ENCODE data around the gene DLGAP1. TPM values are rescaled to one million over a fixed set of nuclear protein-coding genes. Genes with fewer than 3 reads are reported as not detected.

DLGAP1 gene
- total RNA-seq, 1 donor from 2014 or later, result 13.6 TPM

- TF ChIP-seq CTCF (IDR thresholded peaks at IDR 0.05; ENCODE audit: partially characterized antibody, unreplicated experiment), result no peak
- Mint-ChIP-seq H3K36me3 (ENCODE audit: unreplicated experiment) (no peaks in the 10 kb centered on the region), H3K4me1 (ENCODE audit: low read depth, unreplicated experiment) (no peaks in the 10 kb centered on the region), H3K9me3 (ENCODE audit: unreplicated experiment) (no peaks in the 10 kb centered on the region), H3K27ac (ENCODE audit: unreplicated experiment) (no peak overlapping the region), H3K4me3 (ENCODE audit: unreplicated experiment) (no peak overlapping the region), H3K27me3 (ENCODE audit: unreplicated experiment) (peaks cover 2% of the 10 kb centered on the region)
- DNase-seq, result no peak
Observed at GRCh38 chr18:3726238-3726951, 728.7 kb downstream of the DLGAP1 start.

GRCh38 chr18:3725115-3725514 is 730.0 kb downstream of the DLGAP1 start:
- TF ChIP-seq CTCF (IDR thresholded peaks at IDR 0.05; ENCODE audit: partially characterized antibody, unreplicated experiment), result no peak
- H3K4me1 Mint-ChIP-seq (ENCODE audit: low read depth, unreplicated experiment), result peaks cover 5% of the 10 kb centered on the region
- H3K27ac Mint-ChIP-seq (ENCODE audit: unreplicated experiment), result no peak overlapping the region
- H3K4me3 Mint-ChIP-seq (ENCODE audit: unreplicated experiment), result no peak overlapping the region
- DNase-seq, result no peak
- no peaks in the 10 kb centered on the region for H3K36me3 Mint-ChIP-seq (ENCODE audit: unreplicated experiment)
- no peaks in the 10 kb centered on the region for H3K9me3 Mint-ChIP-seq (ENCODE audit: unreplicated experiment)
- peaks cover 2% of the 10 kb centered on the region for H3K27me3 Mint-ChIP-seq (ENCODE audit: unreplicated experiment)

GRCh38 chr18:3723554-3723953 is 731.6 kb downstream of the DLGAP1 start:
- Mint-ChIP-seq H3K36me3 (ENCODE audit: unreplicated experiment) (no peaks in the 10 kb centered on the region), H3K27ac (ENCODE audit: unreplicated experiment) (no peak overlapping the region), H3K4me3 (ENCODE audit: unreplicated experiment) (no peak overlapping the region), H3K27me3 (ENCODE audit: unreplicated experiment) (peaks cover 2% of the 10 kb centered on the region), H3K4me1 (ENCODE audit: low read depth, unreplicated experiment) (peaks cover 5% of the 10 kb centered on the region), H3K9me3 (ENCODE audit: unreplicated experiment) (no peaks in the 10 kb centered on the region)
- DNase-seq, result no peak
- TF ChIP-seq CTCF (IDR thresholded peaks at IDR 0.05; ENCODE audit: partially characterized antibody, unreplicated experiment), result no peak

GRCh38 chr18:3722649-3723433 is 732.3 kb downstream of the DLGAP1 start:
- Mint-ChIP-seq H3K27ac (ENCODE audit: unreplicated experiment) (no peak overlapping the region), H3K4me1 (ENCODE audit: low read depth, unreplicated experiment) (peaks cover 5% of the 10 kb centered on the region), H3K4me3 (ENCODE audit: unreplicated experiment) (no peak overlapping the region), H3K36me3 (ENCODE audit: unreplicated experiment) (no peaks in the 10 kb centered on the region), H3K27me3 (ENCODE audit: unreplicated experiment) (peaks cover 2% of the 10 kb centered on the region), H3K9me3 (ENCODE audit: unreplicated experiment) (no peaks in the 10 kb centered on the region)
- TF ChIP-seq CTCF (IDR thresholded peaks at IDR 0.05; ENCODE audit: partially characterized antibody, unreplicated experiment), result no peak
- DNase-seq, result no peak
